ENCODE data around the gene WDR27. TPM values are rescaled to one million over a fixed set of nuclear protein-coding genes. Genes with fewer than 3 reads are reported as not detected.

Gene WDR27
- total RNA-seq, 4 donors from 2014 or later, result 2.8 to 31.6 (median 4.0) TPM

DNA sequence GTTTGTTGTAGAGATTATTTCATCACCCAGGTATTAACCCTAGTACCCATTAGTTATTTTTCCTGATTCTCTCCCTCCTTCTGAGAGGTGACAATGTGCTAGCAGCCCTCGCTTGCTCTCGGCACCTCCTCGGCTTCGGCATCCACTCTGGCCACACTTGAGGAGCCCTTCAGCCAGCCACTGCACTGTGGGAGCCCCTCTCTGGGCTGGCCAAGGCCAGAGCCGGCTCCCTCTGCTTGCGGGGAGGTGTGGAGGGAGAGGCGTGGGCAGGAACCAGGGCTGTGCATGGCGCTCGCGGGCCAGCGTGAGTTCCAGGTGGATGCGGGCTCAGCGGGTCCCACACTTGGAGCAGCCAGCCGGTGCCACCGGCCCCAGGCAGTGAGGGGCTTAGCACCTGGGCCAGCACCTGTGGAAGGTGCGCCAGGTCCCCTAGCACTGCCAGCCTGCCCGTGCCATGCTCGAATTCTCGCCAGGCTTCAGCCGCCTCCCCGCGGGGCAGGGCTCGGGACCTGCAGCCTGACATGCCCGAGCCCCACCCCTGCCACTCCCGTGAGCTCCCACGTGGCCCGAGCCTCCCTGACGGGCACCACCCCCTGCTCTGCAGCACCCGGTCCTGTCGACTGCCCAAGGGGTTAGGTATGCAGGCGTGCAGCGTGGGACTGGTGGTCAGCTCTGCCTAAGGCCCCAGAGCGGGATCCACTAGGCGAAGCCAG, 221.9 kb downstream of the WDR27 start:
- H3K27ac ChIP-seq, result no peak overlapping the region
- TF ChIP-seq CTCF (IDR thresholded peaks at IDR 0.05 in 4 of 5, conservative IDR thresholded peaks at IDR 0.05 in 1 of 5) (no peak), POLR2A (IDR thresholded peaks at IDR 0.05) (no peak)
- intact Hi-C loops (cut with DNase I; ENCODE audit: low total_unique reads), result no loop called here
- peaks cover 0 to 4% (median 0%) of the 10 kb centered on the region in 3 donors for H3K9me3 ChIP-seq
- H3K4me3 ChIP-seq, result no peak overlapping the region
- H3K4me1 ChIP-seq, result no peaks in the 10 kb centered on the region
- in situ Hi-C loops (cut with MboI; ENCODE audit: low sequenced_read_pairs in 4 of 4), result no loop called here
- ATAC-seq, result no peak
- no peaks in the 10 kb centered on the region for H3K27me3 ChIP-seq
- no peaks in the 10 kb centered on the region for H3K36me3 ChIP-seq
- DNase-seq, result no peak

GRCh38 chr6:169474362-169474761, 227.5 kb downstream of the WDR27 start:
- in situ Hi-C loops (cut with MboI; ENCODE audit: low sequenced_read_pairs in 4 of 4), result no loop called here
- intact Hi-C loops (cut with DNase I; ENCODE audit: low total_unique reads), result no loop called here

DNA sequence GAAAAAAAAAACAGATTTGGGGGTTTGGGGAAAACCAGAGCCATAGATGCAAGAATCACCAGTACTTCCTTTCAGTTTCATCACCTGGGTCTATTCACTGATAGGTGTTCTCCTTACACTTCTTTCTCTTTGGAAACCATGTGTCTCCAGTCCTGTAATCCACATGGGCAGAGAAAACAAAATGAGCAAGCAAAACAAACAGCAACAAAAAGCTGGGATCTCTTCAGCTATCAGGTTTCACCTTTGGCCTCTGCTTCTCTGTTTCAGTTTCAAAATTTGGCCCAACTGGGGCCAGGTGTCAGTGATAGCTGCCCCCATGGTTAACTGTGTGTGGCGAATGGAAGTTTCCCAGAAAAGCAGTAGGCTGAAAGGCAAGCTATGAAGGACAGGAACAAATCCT, 228.2 kb downstream of the WDR27 start:
- H3K4me3 ChIP-seq, result no peak overlapping the region
- DNase-seq (no peak), ATAC-seq (no peak)
- no peak overlapping the region for H3K27ac ChIP-seq
- no peaks in the 10 kb centered on the region for H3K4me1 ChIP-seq
- no peaks in the 10 kb centered on the region for H3K27me3 ChIP-seq
- TF ChIP-seq POLR2A (IDR thresholded peaks at IDR 0.05), result no peak
- no peak for TF ChIP-seq CTCF (IDR thresholded peaks at IDR 0.05 in 4 of 5, conservative IDR thresholded peaks at IDR 0.05 in 1 of 5)
- peaks cover 0 to 4% (median 0%) of the 10 kb centered on the region in 3 donors for H3K9me3 ChIP-seq
- in situ Hi-C loops (cut with MboI; ENCODE audit: low sequenced_read_pairs in 4 of 4), result no loop called here
- no peaks in the 10 kb centered on the region for H3K36me3 ChIP-seq
- intact Hi-C loops (cut with DNase I; ENCODE audit: low total_unique reads), result no loop called here

More at GRCh38 chr6:169474362-169474761, 227.5 kb downstream of the WDR27 start:
- H3K4me1 ChIP-seq, result no peaks in the 10 kb centered on the region
- H3K4me3 ChIP-seq, result no peak overlapping the region
- no peaks in the 10 kb centered on the region for H3K27me3 ChIP-seq
- no peak overlapping the region for H3K27ac ChIP-seq
- peaks cover 0 to 4% (median 0%) of the 10 kb centered on the region in 3 donors for H3K9me3 ChIP-seq
- H3K36me3 ChIP-seq, result no peaks in the 10 kb centered on the region
- ATAC-seq (no peak), DNase-seq (no peak)
- TF ChIP-seq CTCF (IDR thresholded peaks at IDR 0.05 in 4 of 5, conservative IDR thresholded peaks at IDR 0.05 in 1 of 5) (no peak), POLR2A (IDR thresholded peaks at IDR 0.05) (no peak)

DNA sequence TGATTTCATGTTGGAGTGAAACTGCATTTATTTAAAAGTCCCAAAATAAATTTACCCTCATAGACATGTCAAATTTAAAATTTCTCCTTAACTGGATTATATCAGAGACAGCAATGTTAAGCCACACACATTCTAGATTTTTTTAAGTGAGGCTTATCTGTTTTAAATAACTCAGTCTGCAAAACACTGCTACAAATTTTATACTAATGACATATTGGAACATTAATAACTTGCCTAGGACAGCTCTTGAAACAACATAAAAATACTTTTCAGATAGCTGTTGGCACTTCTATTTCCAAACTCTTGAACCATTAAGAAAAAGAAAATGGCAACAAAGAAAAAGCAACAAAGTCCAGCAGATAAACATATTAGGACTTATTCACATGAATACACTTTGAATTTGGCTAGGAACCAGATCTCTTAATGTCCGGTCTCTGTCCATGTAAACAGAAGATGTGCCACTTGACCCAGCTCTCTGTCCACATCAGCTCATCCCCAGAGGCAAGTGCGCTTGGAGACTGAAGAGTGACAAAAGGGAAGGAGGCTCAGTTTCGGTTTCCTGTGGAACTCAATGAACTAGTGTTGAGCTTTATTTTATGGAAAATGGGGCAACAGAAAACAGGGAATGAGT, 228.9 kb downstream of the WDR27 start:
- no peak for ATAC-seq

More for the DNA sequence above, 228.9 kb downstream of the WDR27 start:
- intact Hi-C loops (cut with DNase I; ENCODE audit: low total_unique reads), result no loop called here
- H3K36me3 ChIP-seq, result no peaks in the 10 kb centered on the region
- H3K27me3 ChIP-seq, result no peaks in the 10 kb centered on the region
- H3K9me3 ChIP-seq, result peaks cover 0 to 4% (median 0%) of the 10 kb centered on the region in 3 donors
- TF ChIP-seq CTCF (IDR thresholded peaks at IDR 0.05 in 4 of 5, conservative IDR thresholded peaks at IDR 0.05 in 1 of 5), result no peak
- TF ChIP-seq POLR2A (IDR thresholded peaks at IDR 0.05), result no peak
- in situ Hi-C loops (cut with MboI; ENCODE audit: low sequenced_read_pairs in 4 of 4), result no loop called here
- no peaks in the 10 kb centered on the region for H3K4me1 ChIP-seq
- DNase-seq, result no peak
- H3K27ac ChIP-seq, result no peak overlapping the region
- H3K4me3 ChIP-seq, result no peak overlapping the region

Data from gastrocnemius medialis (tissue), 4 donors.